NCI-H2196 treated with DMSO at 0.1 percent for 48 hours (cell line): Measurements from ENCODE around the gene YJU2.
"Not testable (repeated sequence)": the region's sequence is repeated elsewhere in the genome, so short reads cannot be mapped to it uniquely, and the experiment has no call there.

ENCODE experiments used
- DNase-seq: peaks from one replicate; lab custom pipeline; 2025; ENCODE audit not compliant: unreplicated experiment; lab: John Stamatoyannopoulos, UW

YJU2 gene

DNA sequence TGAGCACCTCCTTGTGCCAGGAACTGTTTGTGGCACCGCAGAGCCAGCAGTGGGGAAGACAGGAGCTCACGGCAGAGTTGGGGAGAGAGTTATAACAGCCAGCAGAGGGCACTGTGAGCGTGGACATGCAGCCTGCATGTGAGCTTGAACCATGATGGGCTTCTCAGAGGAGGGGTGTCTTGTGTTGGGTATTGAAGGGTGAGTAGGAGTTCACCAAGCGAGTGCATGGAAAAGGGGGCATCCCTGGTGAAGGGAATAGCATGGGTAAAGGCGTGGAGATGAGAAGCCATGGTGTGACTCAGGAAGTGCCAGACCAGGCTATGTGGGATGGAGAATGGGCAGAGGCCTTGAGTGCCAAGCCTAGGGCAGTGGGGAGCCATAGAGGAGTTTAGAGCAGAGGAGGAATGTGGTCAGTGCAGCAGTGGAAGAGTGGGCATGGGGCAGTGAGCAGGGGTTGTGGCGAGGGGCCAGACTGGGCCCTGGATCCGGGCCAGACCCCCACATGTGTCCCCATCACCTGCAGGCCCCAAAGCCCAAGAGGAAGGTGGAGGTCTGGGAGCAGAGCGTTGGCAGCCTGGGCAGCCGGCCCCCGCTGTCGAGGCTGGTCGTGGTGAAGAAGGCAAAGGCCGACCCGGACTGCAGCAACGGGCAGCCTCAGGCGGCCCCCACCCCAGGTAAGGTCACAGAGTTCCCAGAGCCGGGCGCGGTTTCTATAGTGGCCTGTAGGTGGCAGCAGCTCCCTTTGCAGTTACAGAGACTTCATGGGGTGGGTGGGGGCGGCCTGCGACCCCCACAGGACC lies 20.4 kb downstream of the YJU2 start:
- no peak for DNase-seq

DNA sequence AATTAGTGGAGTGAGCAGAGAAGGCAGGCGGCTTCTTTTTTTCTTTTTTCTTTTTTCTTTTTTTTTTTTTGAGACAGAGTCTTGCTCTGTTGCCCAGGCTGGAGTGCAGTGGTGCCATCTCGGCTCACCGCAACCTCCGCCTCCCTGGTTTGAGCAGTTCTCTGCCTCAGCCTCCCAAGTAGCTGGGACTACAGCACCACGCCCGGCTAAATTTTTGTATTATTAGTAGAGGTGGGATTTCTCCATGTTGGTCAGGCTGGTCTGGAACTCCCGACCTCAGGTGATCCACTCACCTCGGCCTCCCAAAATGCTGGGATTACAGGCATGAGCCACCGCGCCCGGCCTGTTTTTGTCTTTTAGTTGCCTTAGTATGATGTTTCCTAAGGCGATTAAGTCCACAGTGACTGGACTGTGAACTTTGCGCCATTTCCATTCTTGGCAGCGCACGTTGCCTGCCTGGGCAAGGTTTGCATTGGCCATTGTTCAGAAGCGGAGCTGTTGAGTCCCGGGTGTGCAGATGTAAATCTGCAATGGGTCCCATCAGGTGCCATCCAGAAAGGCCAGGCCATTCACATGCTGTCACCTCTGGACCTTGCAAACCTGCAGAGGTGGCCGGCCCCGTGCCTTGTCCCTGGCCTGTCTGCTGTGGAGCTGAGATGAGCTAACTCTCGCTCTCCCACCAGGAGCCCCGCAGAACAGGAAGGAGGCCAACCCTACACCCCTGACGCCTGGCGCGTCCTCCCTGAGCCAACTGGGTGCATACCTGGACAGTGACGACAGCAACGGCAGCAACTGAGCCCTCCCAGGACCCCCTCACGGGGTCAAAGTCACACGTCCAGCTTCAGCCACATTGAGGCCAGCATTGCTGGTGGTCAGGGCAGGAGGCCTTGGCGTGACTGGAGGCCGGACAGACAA lies 21.3 kb downstream of the YJU2 start:
- no peak for DNase-seq

DNA sequence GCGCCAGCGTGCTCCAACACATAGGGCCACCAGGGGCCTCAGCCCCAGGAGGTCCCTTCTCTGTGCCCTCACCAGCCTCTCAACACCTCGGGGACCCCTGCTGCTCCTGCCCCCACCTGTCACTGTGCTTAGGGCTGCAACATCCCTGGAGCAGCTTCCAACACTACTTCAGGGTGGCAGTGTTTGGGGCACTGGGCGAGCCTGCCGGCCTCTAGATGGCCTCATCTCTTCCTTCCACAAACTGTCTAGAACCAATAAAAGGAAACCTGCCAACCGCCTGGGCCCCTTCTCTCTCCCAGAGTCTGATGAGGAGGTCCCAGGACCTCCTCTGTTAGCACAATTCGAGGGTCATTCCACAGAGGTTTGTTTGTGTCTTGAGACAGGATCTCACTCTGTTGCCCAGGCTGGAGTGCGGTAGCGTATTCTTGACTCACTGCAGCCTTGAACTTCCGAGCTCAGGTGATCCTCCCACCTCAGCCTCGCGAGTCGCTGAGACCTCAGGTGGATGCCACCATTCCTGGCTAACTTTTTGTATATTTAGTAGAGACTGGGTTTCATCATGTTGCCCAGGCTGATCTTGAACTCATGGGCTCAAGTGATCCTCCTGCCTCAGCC lies 22.0 kb downstream of the YJU2 start:
- DNase-seq, result no peak

DNA sequence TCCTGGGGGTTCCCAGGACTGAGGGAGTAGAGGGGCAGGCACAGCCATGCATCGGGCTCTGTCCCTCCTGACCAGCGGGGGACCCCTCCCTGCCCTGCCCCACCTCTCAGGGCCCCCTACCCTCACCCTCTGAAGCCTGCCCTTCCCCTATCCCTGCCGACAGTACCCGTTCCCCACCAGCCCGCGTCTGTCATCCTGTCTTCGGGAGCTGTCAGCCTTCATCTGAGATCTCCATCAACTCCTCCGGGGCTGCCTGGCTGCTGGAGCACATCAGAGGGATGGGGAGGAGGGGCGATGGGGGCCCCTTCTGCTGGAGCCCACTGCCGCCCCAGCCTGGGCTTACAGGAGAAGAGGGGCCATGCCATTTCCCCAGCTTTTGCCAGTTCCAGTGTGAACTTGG lies 26.0 kb downstream of the YJU2 start:
- DNase-seq, result no peak

DNA sequence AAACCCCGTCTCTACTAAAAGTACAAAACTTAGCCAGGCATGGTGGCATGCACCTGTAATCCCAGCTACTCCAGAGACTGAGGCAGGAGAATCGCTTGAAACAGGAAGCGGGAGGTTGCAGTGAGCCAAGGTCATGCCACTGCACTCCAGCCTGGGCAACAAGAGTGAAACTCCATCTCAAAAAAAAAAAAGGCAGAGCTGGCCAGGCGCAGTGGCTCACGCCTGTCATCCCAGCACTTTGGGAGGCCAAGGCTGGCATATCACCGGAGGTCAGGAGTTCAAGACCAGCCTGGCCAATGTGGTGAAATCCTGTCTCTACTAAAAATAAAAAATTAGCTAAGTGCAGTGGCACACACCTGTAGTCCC lies 27.4 kb downstream of the YJU2 start:
- not testable (repeated sequence) for DNase-seq

DNA sequence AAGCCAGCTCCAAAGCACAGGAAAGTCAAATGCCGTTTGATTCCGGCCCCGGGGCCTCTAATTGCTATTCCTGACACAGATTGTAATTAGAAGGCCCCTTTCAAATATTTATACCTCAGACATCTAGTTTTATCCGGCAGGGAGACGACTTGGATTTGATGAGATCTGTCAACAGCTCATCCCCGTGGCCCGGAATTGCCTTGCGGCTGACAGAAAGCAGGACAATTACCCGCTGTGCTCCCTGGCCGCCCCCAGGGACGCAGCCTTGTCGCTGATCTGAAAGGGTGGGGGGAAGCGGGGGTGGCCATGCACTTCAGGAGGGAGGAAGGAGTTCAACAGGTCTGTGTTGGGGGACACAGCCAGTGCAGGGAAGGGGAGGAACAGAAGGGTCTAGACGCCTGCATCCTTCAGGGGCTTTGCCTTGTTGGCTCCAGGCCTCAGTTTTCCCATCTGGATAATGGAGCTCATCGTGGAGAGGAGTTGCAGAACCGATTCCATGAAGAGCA lies 30.4 kb downstream of the YJU2 start:
- no peak for DNase-seq

DNA sequence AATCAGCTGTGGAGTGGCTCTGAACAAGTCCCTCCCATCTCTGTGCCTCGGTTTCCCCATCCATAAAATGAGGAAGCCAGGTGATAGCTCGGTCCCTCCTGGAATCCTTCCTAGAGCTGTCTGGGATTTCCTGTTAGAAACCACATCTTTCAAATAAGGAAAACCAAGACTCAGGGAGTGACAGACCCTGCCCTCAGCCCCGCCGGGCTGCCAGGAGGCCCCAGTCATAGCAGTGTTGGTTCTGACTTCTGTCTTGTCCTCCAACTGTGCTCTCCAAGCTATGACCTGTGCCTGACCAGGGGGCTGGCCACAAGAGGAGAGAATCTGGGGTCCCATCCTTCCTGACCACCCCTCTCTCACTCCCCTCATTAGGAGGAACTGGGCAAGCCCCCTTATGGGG lies 31.1 kb downstream of the YJU2 start:
- no peak for DNase-seq

DNA sequence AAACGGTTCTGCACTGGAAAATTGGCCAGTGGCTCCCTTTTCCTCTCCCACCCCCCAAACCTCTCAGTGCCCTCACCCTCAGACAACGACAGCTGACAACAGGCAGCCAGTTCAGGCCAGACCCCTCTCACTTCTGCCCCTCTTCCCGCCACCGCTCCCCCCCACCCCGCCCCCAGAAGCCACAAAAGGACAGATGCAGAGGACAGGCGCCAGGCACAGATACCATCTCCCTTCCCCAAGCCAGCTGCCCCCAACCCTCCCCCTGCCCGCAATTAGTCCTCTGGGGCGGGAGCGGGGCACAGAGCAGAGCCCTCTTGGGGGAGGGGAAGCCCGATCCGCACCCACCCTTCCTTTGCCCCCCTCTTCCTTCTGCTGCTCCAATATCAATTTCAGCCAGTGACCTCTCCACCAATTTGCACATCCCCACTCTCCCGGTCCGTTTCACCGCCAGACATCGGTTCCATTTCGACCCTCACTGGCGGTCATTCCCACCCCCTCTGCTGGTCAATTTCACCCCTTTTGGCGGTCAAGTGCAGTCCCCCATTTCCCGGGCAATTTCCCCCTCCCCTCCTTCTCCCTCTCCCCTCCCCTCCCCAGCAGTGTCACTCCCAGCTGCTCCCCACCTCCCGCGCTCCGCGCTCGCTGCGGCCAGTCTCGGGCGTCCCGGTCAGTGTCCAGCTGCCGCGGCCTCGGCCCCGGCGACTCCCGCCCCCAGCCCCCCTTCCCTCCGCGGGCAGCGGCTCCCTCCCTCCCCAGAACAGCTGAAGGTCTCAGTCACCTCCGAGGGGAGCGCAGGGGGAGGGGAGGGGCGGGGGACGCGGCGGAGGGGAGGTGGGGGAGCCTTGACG lies 31.8 kb downstream of the YJU2 start, which contains the start of gene SHD:
SHD (plus strand) TSS at position 848 of the 848 bp plus-strand sequence. CDS start 798 bp downstream, outside the sequence.
- no peak for DNase-seq

DNA sequence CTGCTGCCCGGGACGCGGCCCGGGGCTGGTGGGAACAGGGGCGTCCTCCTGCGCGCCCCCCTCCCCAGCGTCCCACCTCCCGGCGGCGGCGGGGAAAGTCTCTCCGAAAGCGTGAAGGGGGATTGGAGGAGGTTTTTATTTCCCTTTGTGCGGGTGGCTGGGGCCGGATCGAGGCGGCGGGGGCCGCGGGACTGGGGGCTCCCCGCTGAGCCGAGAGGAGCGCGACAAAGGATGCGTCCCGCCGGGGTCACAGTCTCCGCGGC lies 32.3 kb downstream of the YJU2 start:
- DNase-seq, result no peak

DNA sequence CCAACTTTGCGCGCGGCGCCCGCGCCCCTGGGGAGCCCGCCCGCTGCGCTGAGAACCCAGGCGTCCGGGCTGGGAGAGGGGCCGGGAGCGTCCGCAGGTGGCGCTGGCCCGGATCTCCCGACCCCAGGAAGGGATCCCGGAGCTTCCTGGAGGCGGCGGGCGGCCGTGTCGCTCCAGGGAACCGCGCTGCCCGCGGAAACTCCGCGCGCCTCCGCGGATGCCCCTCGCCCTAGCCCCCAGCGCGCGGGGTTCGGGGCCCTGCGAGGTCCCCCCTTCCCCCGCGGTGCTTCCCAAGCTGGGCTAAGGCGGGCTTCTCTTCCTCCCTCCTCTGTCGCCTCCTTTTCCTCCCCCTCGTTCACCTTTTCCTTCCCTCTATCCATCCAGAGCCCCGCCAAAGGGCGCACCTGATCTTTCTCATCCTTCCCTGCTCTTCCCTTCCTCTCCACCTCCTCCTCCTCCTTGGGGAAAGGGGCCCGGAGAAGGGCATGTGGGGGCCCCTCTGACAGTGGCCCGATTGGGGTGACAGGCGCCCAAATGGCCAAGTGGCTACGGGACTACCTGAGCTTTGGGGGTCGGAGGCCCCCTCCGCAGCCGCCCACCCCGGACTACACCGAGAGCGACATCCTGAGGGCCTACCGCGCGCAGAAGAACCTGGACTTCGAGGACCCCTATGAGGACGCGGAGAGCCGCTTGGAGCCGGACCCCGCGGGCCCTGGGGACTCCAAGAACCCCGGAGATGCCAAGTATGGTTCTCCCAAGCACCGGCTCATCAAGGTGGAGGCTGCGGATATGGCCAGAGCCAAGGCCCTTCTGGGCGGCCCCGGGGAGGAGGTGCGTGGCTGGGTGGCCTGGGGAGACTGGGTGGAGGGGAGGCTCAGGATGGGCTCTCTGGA lies 32.9 kb downstream of the YJU2 start:
- DNase-seq, result no peak

DNA sequence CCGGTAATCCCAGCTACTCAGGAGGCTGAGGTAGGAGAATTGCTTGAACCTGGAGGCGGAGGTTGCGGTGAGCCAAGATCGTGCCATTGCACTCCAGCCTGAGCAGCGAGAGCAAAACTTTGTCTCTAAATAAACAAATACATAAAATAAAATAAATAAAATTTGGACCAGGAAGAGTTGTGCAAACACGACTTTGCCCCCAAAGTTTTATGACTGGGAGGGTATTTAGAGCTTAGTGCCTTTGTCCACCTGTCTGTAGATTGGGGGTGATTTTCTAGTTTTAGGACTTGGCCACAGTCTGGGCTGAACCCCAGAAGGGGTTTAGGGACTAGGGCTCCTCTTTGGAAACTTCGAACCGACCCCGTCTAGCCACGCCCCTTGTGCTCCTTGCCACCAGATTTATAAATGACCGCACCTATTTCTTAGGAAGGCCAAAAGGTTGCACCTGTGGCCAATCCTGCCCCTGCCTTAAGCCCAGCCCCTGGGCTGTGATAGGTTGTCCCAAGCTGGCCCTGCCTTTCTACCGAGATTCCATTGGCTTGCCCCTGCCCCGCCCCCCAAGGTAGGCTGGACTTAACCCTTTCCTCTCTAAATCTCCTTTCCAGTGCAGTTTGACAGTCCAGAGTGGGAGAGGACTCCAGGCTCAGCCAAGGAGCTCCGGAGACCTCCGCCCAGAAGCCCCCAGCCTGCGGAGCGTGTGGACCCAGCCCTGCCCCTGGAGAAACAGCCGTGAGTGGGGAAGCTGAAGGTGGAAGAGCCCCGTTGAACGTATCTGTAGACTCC lies 37.5 kb downstream of the YJU2 start:
- DNase-seq, result peak; percentile 16

DNA sequence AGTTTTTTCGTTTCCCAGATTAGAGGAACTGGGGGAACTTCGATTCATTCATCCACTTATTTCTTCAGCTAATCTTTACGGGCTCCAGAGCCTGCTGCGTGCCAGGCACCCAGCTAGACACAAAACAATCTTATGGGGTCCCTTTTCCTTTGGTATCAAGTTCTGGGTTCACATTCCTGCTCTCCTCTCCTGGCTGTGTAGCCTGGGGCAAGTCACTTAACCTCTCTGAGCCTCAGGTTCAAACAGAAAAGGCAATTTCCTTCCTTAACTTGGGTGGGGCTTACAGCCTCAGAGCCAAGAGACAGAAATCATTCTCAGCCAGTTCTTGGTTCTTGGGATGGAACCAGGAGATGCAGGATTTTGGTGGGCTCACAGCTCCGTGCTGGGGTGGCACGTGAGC lies 38.1 kb downstream of the YJU2 start:
- no peak for DNase-seq

DNA sequence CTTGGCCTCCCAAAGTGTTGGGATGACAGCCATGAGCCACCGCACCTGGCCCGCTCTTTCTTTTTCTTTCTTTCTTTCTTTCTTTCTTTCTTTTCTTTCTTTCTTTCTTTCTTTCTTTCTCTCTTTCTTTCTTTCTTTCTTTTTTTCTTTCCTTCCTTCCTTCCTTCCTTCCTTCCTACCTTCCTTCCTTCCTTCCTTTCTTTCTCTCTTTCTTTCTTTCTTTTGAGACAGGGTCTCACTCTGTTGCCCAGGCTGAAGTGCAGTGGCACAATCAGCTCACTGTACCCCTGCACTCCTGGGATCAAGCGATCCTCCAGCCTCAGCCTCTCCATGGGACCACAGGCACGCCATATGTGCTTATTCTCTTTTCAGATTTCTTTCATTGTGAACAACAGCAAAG lies 39.3 kb downstream of the YJU2 start:
- DNase-seq, result not testable (repeated sequence)

DNA sequence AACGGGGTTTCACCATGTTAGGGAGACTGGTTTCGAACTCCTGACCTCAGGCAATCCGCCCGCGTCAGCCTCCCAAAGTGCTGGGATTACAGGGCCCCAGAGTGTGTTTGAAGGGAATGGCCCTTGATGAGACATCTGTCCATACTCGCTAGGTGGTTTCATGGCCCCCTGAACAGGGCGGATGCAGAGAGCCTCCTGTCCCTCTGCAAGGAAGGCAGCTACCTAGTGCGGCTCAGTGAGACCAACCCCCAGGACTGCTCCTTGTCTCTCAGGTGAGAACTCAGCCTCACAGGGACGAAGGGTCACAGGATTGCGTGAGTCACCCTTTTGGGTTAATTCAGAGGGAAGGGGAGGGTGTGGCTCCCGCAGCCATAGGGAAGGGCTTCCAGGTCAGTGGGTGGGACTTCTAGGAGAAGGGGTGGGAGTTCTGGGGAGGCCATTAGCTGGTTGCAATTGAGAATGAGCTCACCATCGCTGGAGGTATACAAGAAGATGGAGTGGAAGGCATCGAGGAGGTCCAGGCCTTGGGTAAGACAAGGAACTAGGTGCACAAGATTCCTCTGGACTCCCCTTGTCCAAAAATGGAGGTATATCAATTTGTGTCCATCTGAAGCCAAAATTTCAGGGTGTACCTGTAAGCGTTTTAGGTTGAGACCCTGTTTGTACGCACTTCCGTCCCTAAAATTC lies 41.4 kb downstream of the YJU2 start:
- DNase-seq, result no peak

DNA sequence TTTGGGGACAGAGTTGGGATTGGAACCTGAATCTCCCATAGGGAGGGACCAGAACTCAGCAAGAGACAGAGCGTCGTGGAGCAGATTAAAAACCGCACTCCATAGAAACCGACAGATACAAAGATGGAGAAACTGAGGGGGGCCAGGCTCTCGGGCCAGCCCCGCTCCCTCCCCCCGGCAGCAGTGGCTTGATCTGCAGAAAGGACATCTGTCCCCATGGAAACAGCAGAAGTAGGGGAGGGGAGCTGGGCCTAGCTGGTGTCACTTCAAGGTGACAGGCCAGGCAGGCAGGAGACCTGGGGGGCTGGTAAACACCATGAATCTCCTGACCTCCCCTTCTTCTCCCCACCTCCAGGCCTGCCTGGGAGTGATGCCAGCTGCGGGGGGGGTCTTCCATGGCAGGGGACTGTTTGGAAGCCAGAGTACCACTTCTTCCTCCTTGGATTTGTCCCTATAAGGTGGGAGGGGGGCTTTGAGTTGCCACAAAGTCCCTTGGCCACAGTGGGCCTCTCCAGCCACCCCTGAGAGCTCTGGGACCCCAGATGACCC lies 44.4 kb downstream of the YJU2 start:
- no peak for DNase-seq

DNA sequence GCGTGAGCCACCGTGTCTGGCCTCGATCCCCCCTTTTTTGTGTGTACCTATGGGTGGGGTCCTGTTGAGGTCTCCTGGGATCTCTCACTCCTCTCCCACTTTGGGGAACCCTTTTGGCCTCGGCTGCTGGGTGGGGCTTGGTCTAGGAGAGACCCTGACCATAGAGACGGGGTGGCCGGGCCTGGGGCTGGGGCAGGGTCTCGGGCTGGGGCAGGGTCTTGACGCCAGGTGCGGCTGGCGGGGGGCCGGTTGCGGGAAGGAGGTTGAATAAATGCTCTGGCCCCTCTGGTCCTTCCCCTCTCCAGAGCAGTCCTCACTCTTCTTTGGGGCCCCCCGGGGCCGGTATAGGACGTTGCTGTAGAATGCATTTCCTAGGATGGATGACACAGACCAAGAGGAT lies 45.6 kb downstream of the YJU2 start:
- no peak for DNase-seq

DNA sequence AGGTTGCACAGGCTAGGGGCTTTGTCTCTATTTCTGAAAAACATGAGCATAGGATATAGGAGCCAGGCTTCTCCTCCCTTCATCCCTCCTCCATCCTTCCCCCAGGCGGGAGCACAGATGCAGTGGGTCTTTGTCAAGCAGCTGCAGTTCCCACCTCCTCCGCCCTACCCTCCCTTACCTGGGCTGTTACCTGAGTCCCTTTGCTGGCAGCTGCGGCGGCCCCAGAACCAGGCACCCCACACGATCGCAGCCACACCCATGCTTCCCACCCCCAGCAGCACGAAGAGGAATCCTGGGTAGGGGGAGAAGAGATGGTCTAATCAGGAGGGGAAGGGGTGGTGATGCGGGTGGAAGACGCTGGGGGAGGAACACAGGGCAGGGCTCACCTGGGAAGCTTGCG lies 47.5 kb downstream of the YJU2 start:
- no peak for DNase-seq
